ELF-1 (cell line): ENCODE data around the gene PAH.
"Not testable (repeated sequence)": the region's sequence is repeated elsewhere in the genome, so short reads cannot be mapped to it uniquely, and the experiment has no call there.

Experiments
- DNase-seq: peaks from one replicate; pipeline ENCODE4 v3.0.0-alpha.2; 2016; ENCODE audit warnings: low read depth, low spot score

PAH gene

GRCh38 chr12:102891756-102892155 is 25.3 kb downstream of the PAH start:
- peak; percentile 61 for DNase-seq

- DNase-seq: no peak
These were observed 28.5 kb downstream of the PAH start for GRCh38 chr12:102888511-102888910.

GRCh38 chr12:102885043-102885932 is 31.8 kb downstream of the PAH start:
- DNase-seq: no peak

- DNase-seq: peak; percentile 70
These were observed 33.7 kb downstream of the PAH start for GRCh38 chr12:102883204-102883799.

- DNase-seq: no peak
These were observed 36.3 kb downstream of the PAH start for GRCh38 chr12:102880783-102881182.

- peak; percentile 86 for DNase-seq
These were observed 37.8 kb downstream of the PAH start for GRCh38 chr12:102879144-102879763.

- no peak for DNase-seq
These were observed 40.2 kb downstream of the PAH start for GRCh38 chr12:102876883-102877282.

- no peak for DNase-seq
These were observed 42.2 kb downstream of the PAH start for GRCh38 chr12:102874819-102875218.

GRCh38 chr12:102873077-102873476 is 44.0 kb downstream of the PAH start:
- no peak for DNase-seq

GRCh38 chr12:102871014-102871413 is 46.0 kb downstream of the PAH start:
- no peak for DNase-seq

GRCh38 chr12:102869571-102869970 is 47.5 kb downstream of the PAH start:
- no peak for DNase-seq

GRCh38 chr12:102865821-102866615 is 51.0 kb downstream of the PAH start:
- no peak for DNase-seq

- no peak for DNase-seq
These were observed 54.6 kb downstream of the PAH start for GRCh38 chr12:102862486-102862885.

GRCh38 chr12:102851246-102851645 is 65.8 kb downstream of the PAH start:
- DNase-seq: no peak

- no peak for DNase-seq
These were observed 67.2 kb downstream of the PAH start for GRCh38 chr12:102849722-102850447.

- no peak for DNase-seq
These were observed 68.2 kb downstream of the PAH start for GRCh38 chr12:102848832-102849231.

GRCh38 chr12:102847131-102847530 is 69.9 kb downstream of the PAH start:
- no peak for DNase-seq

GRCh38 chr12:102833687-102834441 is 83.2 kb downstream of the PAH start:
- DNase-seq: peak; percentile 72

- DNase-seq: not testable (repeated sequence)
These were observed 84.2 kb downstream of the PAH start for GRCh38 chr12:102832826-102833225.

GRCh38 chr12:102824218-102824835 is 92.7 kb downstream of the PAH start:
- peak; percentile 89 for DNase-seq
